Liver (tissue), 3 donors: ENCODE results near the gene CD164L2.

Source experiments
- CTCF ChIP-seq: fragments of 150-350 bp; IDR thresholded peaks from 2 replicates; pipeline ENCODE4 v1.5.1; 2017; ENCODE audit warnings: improper control_type of control experiment, low read depth, low read length; ENCODE audit not compliant: missing input control
- MAX ChIP-seq: IDR thresholded peaks from 2 replicates; pipeline ENCODE4 v1.6.1; 2016; ENCODE audit warnings: antibody characterized with exemption
- RAD21 ChIP-seq, 2 donors: IDR thresholded peaks; 2 replicates each; pipeline ENCODE4 v1.6.1; 2016; ENCODE audit warnings: antibody characterized with exemption in 2 of 2, mild to moderate bottlenecking in 2 of 2
- SP1 ChIP-seq: IDR thresholded peaks from 2 replicates; pipeline ENCODE4 v1.6.1; 2018; ENCODE audit warnings: antibody characterized with exemption, mild to moderate bottlenecking
- TAF1 ChIP-seq: conservative IDR thresholded peaks from 2 replicates; pipeline ENCODE4 v1.6.1; 2016; ENCODE audit warnings: antibody characterized with exemption, mild to moderate bottlenecking
- donor health status: healthy.
- donor health status: healthy.

GRCh38 chr1:27333717-27334279 is 49.3 kb downstream of the CD164L2 start:
- no peak for TF ChIP-seq TAF1
- TF ChIP-seq CTCF: no peak
- no peak for TF ChIP-seq SP1
- TF ChIP-seq RAD21 (IDR thresholded peaks at IDR 0.05): no peak
- TF ChIP-seq MAX: no peak
